ENCODE measurements around the gene EPAS1. TPM values are rescaled to one million over a fixed set of nuclear protein-coding genes. Genes with fewer than 3 reads are reported as not detected.

The EPAS1 gene
- total RNA-seq, 1 experiment from 2014 or later: 43.2 TPM

- intact Hi-C loops (cut with micrococcal nuclease): no loop called here
- H3K27me3 ChIP-seq (ENCODE audit: low read length): no peaks in the 10 kb centered on the region
- BruUV-seq (replicated peaks): no TSS peak
- POLR2A ChIA-PET (ENCODE audit: unreplicated experiment): no interaction called here
- no peak overlapping the region for H3K4me3 ChIP-seq (ENCODE audit: low read length)
- peaks cover 13% of the 10 kb centered on the region for H3K4me1 ChIP-seq (ENCODE audit: insufficient read depth, low read length)
- no peak overlapping the region for H3K4me2 ChIP-seq (ENCODE audit: low read length)
- no peak for DNase-seq
- no peaks in the 10 kb centered on the region for H3K79me2 ChIP-seq (ENCODE audit: low read length)
- CTCF ChIA-PET: interaction anchor here (0.5 kb wide), 1 partner anchor 416 kb away, joined by 4 read pairs; no protein-coding TSS in a partner anchor
- H3K9me2 ChIP-seq (replicated peaks; ENCODE audit: low read length): no peaks in the 10 kb centered on the region; the same call in 1 of the 2 replicates
- H3F3A ChIP-seq (ENCODE audit: low read length, unreplicated experiment): no peaks in the 10 kb centered on the region
- H3K9ac ChIP-seq (ENCODE audit: low read length): no peak overlapping the region
- H3K36me3 ChIP-seq (ENCODE audit: low read depth, low read length): no peaks in the 10 kb centered on the region
- no peak overlapping the region for H2AFZ ChIP-seq (ENCODE audit: low read length)
- H3K27ac ChIP-seq (ENCODE audit: low read length): no peak overlapping the region
- H3K9me3 ChIP-seq (ENCODE audit: low read length): no peaks in the 10 kb centered on the region
- no peaks in the 10 kb centered on the region for H4K20me1 ChIP-seq (ENCODE audit: low read length)
- no peak for ATAC-seq
- TF ChIP-seq EZH2phosphoT487 (IDR thresholded peaks at IDR 0.05; ENCODE audit: borderline replicate concordance, low read length): no peak
- TF ChIP-seq EZH2 (IDR thresholded peaks at IDR 0.05; ENCODE audit: low read length, unreplicated experiment): no peak
These were observed 12.4 kb upstream of the EPAS1 start for GRCh38 chr2:46284796-46285195.

- DNase-seq: peak; percentile 57
- H3K9me2 ChIP-seq (replicated peaks; ENCODE audit: low read length): no peaks in the 10 kb centered on the region; the same call in 1 of the 2 replicates
- H3K27ac ChIP-seq (ENCODE audit: low read length): no peak overlapping the region
- no peaks in the 10 kb centered on the region for H3K79me2 ChIP-seq (ENCODE audit: low read length)
- peaks cover 13% of the 10 kb centered on the region for H3K4me1 ChIP-seq (ENCODE audit: insufficient read depth, low read length)
- H4K20me1 ChIP-seq (ENCODE audit: low read length): no peaks in the 10 kb centered on the region
- H3K9me3 ChIP-seq (ENCODE audit: low read length): no peaks in the 10 kb centered on the region
- TF ChIP-seq EZH2 (IDR thresholded peaks at IDR 0.05; ENCODE audit: low read length, unreplicated experiment) (no peak), CTCF (conservative IDR thresholded peaks at IDR 0.05; ENCODE audit: low read depth, low read length) (no peak), EZH2phosphoT487 (IDR thresholded peaks at IDR 0.05; ENCODE audit: borderline replicate concordance, low read length) (no peak)
- no TSS peak for BruUV-seq (replicated peaks)
- H3K9ac ChIP-seq (ENCODE audit: low read length): no peak overlapping the region
- no peaks in the 10 kb centered on the region for H3K27me3 ChIP-seq (ENCODE audit: low read length)
- ATAC-seq: peak; percentile 31
- intact Hi-C loops (cut with micrococcal nuclease): no loop called here
- H2AFZ ChIP-seq (ENCODE audit: low read length): 0 out of 2 replicates have a peak overlapping the region, but pooled peaks have one; percentile 2
- no peaks in the 10 kb centered on the region for H3K36me3 ChIP-seq (ENCODE audit: low read depth, low read length)
- ChIA-PET CTCF (no interaction called here), POLR2A (ENCODE audit: unreplicated experiment) (no interaction called here)
- H3K4me3 ChIP-seq (ENCODE audit: low read length): no peak overlapping the region
- no peaks in the 10 kb centered on the region for H3F3A ChIP-seq (ENCODE audit: low read length, unreplicated experiment)
- peak overlapping the region; percentile 39; the same call in 1 of the 2 replicates for H3K4me2 ChIP-seq (ENCODE audit: low read length)
These were observed 10.5 kb upstream of the EPAS1 start for GRCh38 chr2:46286715-46287114.

GRCh38 chr2:46290078-46290477, 7.1 kb upstream of the EPAS1 start:
- Histone ChIP-seq H3K79me2 (ENCODE audit: low read length) (no peaks in the 10 kb centered on the region), H3K4me3 (ENCODE audit: low read length) (no peak overlapping the region), H4K20me1 (ENCODE audit: low read length) (no peaks in the 10 kb centered on the region), H3K36me3 (ENCODE audit: low read depth, low read length) (no peaks in the 10 kb centered on the region), H3F3A (ENCODE audit: low read length, unreplicated experiment) (no peaks in the 10 kb centered on the region), H3K9ac (ENCODE audit: low read length) (no peak overlapping the region), H3K9me2 (replicated peaks; ENCODE audit: low read length) (no peaks in the 10 kb centered on the region), H3K9me3 (ENCODE audit: low read length) (no peaks in the 10 kb centered on the region), H2AFZ (ENCODE audit: low read length) (no peak overlapping the region), H3K4me2 (ENCODE audit: low read length) (no peak overlapping the region), H3K27ac (ENCODE audit: low read length) (no peak overlapping the region), H3K27me3 (ENCODE audit: low read length) (no peaks in the 10 kb centered on the region), H3K4me1 (ENCODE audit: insufficient read depth, low read length) (peaks cover 13% of the 10 kb centered on the region)
- no TSS peak for BruUV-seq (replicated peaks)
- intact Hi-C loops (cut with micrococcal nuclease): no loop called here
- ATAC-seq (no peak), DNase-seq (no peak)
- no peak for TF ChIP-seq EZH2phosphoT487 (IDR thresholded peaks at IDR 0.05; ENCODE audit: borderline replicate concordance, low read length)
- no peak for TF ChIP-seq CTCF (conservative IDR thresholded peaks at IDR 0.05; ENCODE audit: low read depth, low read length)
- TF ChIP-seq EZH2 (IDR thresholded peaks at IDR 0.05; ENCODE audit: low read length, unreplicated experiment): no peak
- ChIA-PET CTCF (no interaction called here), POLR2A (ENCODE audit: unreplicated experiment) (no interaction called here)
